HG03342 (cell line): Measurements from ENCODE around the gene COX6A2.
"Not testable (repeated sequence)": the region's sequence is repeated elsewhere in the genome, so short reads cannot be mapped to it uniquely, and the experiment has no call there.

Experiments
- ATAC-seq: cut with Tn5 transposase; IDR thresholded peaks from one replicate; pipeline ENCODE4 v1.9.1; 2021; ENCODE audit warnings: mild to moderate bottlenecking, moderate library complexity; ENCODE audit not compliant: unreplicated experiment

COX6A2 gene

GRCh38 chr16:31461921-31462804, 34.0 kb upstream of the COX6A2 start:
- ATAC-seq: no peak

- ATAC-seq: no peak
These were observed 33.2 kb upstream of the COX6A2 start for GRCh38 chr16:31461201-31461920.

- no peak for ATAC-seq
These were observed 32.4 kb upstream of the COX6A2 start for GRCh38 chr16:31460582-31461002.

GRCh38 chr16:31459687-31460581, 31.8 kb upstream of the COX6A2 start:
- peak; percentile 67 for ATAC-seq

GRCh38 chr16:31458844-31459686, 30.9 kb upstream of the COX6A2 start, which contains the start of gene ARMC5:
Gene ARMC5 (plus strand): TSS chr16:31459501. CDS start chr16:31459525, 24 bp downstream.
- ATAC-seq: peak; percentile 74

- no peak for ATAC-seq
These were observed 30.1 kb upstream of the COX6A2 start for GRCh38 chr16:31458073-31458843.

- ATAC-seq: no peak
These were observed 28.8 kb upstream of the COX6A2 start for GRCh38 chr16:31456988-31457360.

- no peak for ATAC-seq
These were observed 27.6 kb upstream of the COX6A2 start for GRCh38 chr16:31455601-31456314.

GRCh38 chr16:31453255-31454204, 25.4 kb upstream of the COX6A2 start:
- no peak for ATAC-seq

GRCh38 chr16:31452631-31453106, 24.5 kb upstream of the COX6A2 start:
- ATAC-seq: no peak

- no peak for ATAC-seq
These were observed 23.7 kb upstream of the COX6A2 start for GRCh38 chr16:31451681-31452351.

- ATAC-seq: no peak
These were observed 23.0 kb upstream of the COX6A2 start for GRCh38 chr16:31451201-31451600.

- ATAC-seq: not testable (repeated sequence)
These were observed 17.8 kb upstream of the COX6A2 start for GRCh38 chr16:31445931-31446330.

- ATAC-seq: no peak
These were observed 13.8 kb upstream of the COX6A2 start for GRCh38 chr16:31441956-31442355.

GRCh38 chr16:31440516-31441184, 12.5 kb upstream of the COX6A2 start:
- no peak for ATAC-seq

- no peak for ATAC-seq
These were observed 11.4 kb upstream of the COX6A2 start for GRCh38 chr16:31439519-31439918.
